ENCODE measurements around the gene SELENOM.
"Not testable (repeated sequence)": the region's sequence is repeated elsewhere in the genome, so short reads cannot be mapped to it uniquely, and the experiment has no call there.

Gene SELENOM

GRCh38 chr22:31073125-31073524 lies 34.2 kb downstream of the SELENOM start:
- peak; percentile 24 for DNase-seq

DNA sequence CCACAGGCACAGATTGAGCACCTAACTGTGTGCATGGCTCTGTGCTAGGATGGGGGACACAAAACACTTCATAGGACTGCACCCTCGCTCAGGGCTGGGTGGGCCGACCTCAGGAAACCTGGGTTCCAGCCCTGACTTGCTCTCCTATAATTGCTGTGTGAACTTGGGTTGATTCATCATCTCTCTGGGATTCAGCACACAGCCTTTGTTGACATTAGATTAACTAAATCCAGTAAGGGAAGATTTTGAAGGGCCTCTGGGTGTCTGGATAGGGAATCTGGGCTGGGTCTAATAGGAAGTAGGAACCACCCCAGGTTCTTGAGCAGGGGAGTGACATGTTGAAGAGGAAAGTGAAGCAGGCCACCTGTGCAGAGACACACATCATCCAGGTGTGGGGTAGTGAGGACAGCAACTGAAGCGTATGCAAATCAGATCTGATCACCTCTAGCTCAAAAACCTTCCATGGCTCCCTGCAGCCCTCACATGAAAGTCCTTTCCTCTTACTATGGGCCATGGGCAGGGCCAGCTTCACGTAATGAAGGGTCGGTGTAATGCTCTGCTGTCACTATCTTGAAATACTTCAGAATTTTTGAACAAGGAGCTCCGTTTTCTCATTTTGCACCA lies 37.6 kb downstream of the SELENOM start:
- DNase-seq = not testable (repeated sequence)

- no peak for DNase-seq
Measured at GRCh38 chr22:31068970-31069369, 38.4 kb downstream of the SELENOM start.

- no peak for DNase-seq
Measured at GRCh38 chr22:31064369-31064768, 43.0 kb downstream of the SELENOM start.

DNA sequence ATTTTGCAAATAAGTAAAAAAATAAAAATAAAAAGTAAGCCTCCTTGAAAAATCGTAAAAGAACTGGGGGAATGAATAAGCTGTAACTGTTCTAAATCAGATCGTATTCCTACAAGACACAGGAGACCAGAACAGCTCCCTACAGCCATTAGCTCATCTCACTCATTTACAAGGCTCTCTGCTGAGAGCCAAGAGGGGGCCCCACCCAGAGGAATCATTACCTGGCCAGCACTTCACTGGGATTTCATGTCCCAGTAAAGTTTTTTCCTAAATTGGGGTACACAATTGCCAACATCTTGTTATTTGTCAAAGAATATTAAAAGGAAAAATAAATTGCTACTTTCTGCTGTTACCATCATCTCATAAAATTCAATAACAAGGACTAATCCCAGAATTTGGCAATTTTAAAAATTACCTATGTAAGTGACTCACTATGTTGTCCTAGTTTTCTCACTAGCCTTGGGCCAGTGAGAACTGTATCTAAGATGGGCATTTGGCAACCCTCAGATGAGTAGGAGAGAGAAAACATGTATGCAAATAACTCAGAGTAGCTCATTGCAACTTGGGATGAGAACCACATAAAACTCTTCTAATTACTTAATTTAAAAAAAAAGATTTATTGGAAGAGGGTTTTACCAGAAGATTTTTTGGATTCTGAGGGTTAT lies 44.7 kb downstream of the SELENOM start:
- no peak for DNase-seq

DNA sequence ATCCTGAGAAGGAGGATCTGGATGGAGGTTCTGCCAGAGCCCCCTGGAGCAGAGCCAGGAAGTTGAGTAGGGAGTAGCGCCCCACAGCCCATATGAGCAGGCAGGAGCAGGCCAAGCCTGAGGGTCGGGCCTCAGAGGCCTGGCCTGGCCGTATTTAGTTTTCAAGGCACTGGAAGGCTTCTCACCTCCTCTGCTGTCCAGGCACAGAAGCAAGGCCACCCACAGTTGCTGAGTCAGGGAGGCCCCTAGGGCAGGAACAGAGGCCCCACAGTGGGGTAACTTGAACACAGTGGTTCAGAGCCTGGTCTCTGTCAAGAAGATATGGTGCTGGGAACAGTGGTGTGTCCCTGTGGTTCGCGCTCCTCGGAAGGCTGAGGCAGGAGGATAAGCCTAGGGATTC lies 47.7 kb downstream of the SELENOM start:
- DNase-seq = not testable (repeated sequence)

- DNase-seq = no peak
Measured at GRCh38 chr22:31056986-31057599, 50.3 kb downstream of the SELENOM start.

GRCh38 chr22:31055635-31056159 lies 51.7 kb downstream of the SELENOM start:
- peak; percentile 91 for DNase-seq

- no peak for DNase-seq
Measured at GRCh38 chr22:31055117-31055634, 52.2 kb downstream of the SELENOM start.

Data from left hindlimb (tissue), 1 donor.